GM04503 (cell line): ENCODE results near the gene CEP295NL.
"Not testable (repeated sequence)": the region's sequence is repeated elsewhere in the genome, so short reads cannot be mapped to it uniquely, and the experiment has no call there.

Source experiments
- DNase-seq: peaks from one replicate; pipeline ENCODE4 v3.0.0-alpha.2; 2012; ENCODE audit warnings: low read depth

The CEP295NL gene

GRCh38 chr17:78905116-78905515 lies 2.1 kb upstream of the CEP295NL start:
- DNase-seq = no peak

GRCh38 chr17:78904371-78904770 lies 1.4 kb upstream of the CEP295NL start:
- no peak for DNase-seq

- DNase-seq = not testable (repeated sequence)
Observed at GRCh38 chr17:78902231-78902630, 770 bp downstream of the CEP295NL start.

- DNase-seq = no peak
Observed at GRCh38 chr17:78901806-78902205, 1.2 kb downstream of the CEP295NL start.

GRCh38 chr17:78900816-78901215 lies 2.2 kb downstream of the CEP295NL start:
- DNase-seq = no peak

- DNase-seq = no peak
Observed at GRCh38 chr17:78899361-78900260, 3.4 kb downstream of the CEP295NL start.

- no peak for DNase-seq
Observed at GRCh38 chr17:78898947-78899346, 4.1 kb downstream of the CEP295NL start.

- no peak for DNase-seq
Observed at GRCh38 chr17:78898075-78898836, 4.7 kb downstream of the CEP295NL start.

GRCh38 chr17:78897664-78898047 lies 5.3 kb downstream of the CEP295NL start:
- no peak for DNase-seq

- DNase-seq = no peak
Observed at GRCh38 chr17:78896834-78897663, 6.0 kb downstream of the CEP295NL start.

- no peak for DNase-seq
Observed at GRCh38 chr17:78896091-78896833, 6.7 kb downstream of the CEP295NL start.

GRCh38 chr17:78895322-78895721 lies 7.7 kb downstream of the CEP295NL start:
- no peak for DNase-seq

GRCh38 chr17:78893684-78894083 lies 9.3 kb downstream of the CEP295NL start:
- no peak for DNase-seq

GRCh38 chr17:78892936-78893379 lies 10.0 kb downstream of the CEP295NL start:
- DNase-seq = no peak

- no peak for DNase-seq
Observed at GRCh38 chr17:78892520-78892919, 10.5 kb downstream of the CEP295NL start.

- no peak for DNase-seq
Observed at GRCh38 chr17:78892062-78892456, 10.9 kb downstream of the CEP295NL start.

- no peak for DNase-seq
Observed at GRCh38 chr17:78891406-78892061, 11.5 kb downstream of the CEP295NL start.

- DNase-seq = no peak
Observed at GRCh38 chr17:78890498-78890897, 12.5 kb downstream of the CEP295NL start.

GRCh38 chr17:78890096-78890495 lies 12.9 kb downstream of the CEP295NL start:
- not testable (repeated sequence) for DNase-seq

GRCh38 chr17:78889531-78889930 lies 13.5 kb downstream of the CEP295NL start:
- no peak for DNase-seq

GRCh38 chr17:78888941-78889518 lies 14.0 kb downstream of the CEP295NL start:
- DNase-seq = no peak
